IMR-90 (cell line): ENCODE results near the gene GRAMD1B. TPM values are rescaled to one million over a fixed set of nuclear protein-coding genes. Genes with fewer than 3 reads are reported as not detected.

Experiments
- ATAC-seq: fragments of 200-7000 bp; cut with Tn5 transposase; 2 replicates; pipeline ENCODE4 v1.9.1; 2020; ENCODE audit warnings: low read depth, mild to moderate bottlenecking, moderate library complexity
- BruUV-seq: library from RNA; stranded (reverse); fragments of 400-500 nt; replicated peaks from 2 replicates; lab custom pipeline; 2021; lab: Mats Ljungman, UMichigan
- CTCF ChIA-PET: fragments of 300-600 bp; formaldehyde crosslinking; extraction: SDS; loops from one replicate; lab custom pipeline; 2021; ENCODE audit warnings: antibody characterized with exemption; lab: Yijun Ruan, JAX
- POLR2A ChIA-PET: fragments of 300-600 bp; sonication (Branson Sonifier 250); formaldehyde crosslinking; loops from one replicate; lab custom pipeline; 2022; ENCODE audit warnings: antibody characterized with exemption; ENCODE audit not compliant: unreplicated experiment; lab: Charles Lee
- DNase-seq: peaks from one replicate; pipeline ENCODE4 v3.0.0; 2013
- H2AFZ ChIP-seq: replicated peaks from 2 replicates; pipeline ENCODE3; 2013; ENCODE audit warnings: low read length, mild to moderate bottlenecking; ENCODE audit not compliant: poor library complexity
- H2AK5ac ChIP-seq: 2 replicates; pipeline ENCODE4 v1.6.1; 2013; ENCODE audit warnings: low read depth, low read length, inconsistent platforms
- H2AK9ac ChIP-seq: replicated peaks from 2 replicates; pipeline ENCODE3; 2013; ENCODE audit warnings: mild to moderate bottlenecking, low read depth, low read length, moderate library complexity; ENCODE audit not compliant: poor library complexity
- H2BK120ac ChIP-seq: 2 replicates; pipeline ENCODE4 v1.6.1; 2013; ENCODE audit warnings: low read depth, low read length, inconsistent platforms
- H2BK15ac ChIP-seq: 3 replicates; pipeline ENCODE4 v1.6.1; 2013; ENCODE audit warnings: low read depth, low read length, inconsistent platforms
- H2BK20ac ChIP-seq: 2 replicates; pipeline ENCODE4 v1.6.1; 2013; ENCODE audit warnings: low read depth, mild to moderate bottlenecking, inconsistent platforms, low read length, moderate library complexity
- H2BK5ac ChIP-seq: 2 replicates; pipeline ENCODE4 v1.6.1; 2013; ENCODE audit warnings: mild to moderate bottlenecking, low read depth, low read length, inconsistent platforms; ENCODE audit not compliant: poor library complexity, severe bottlenecking
- H3K14ac ChIP-seq: replicated peaks from 2 replicates; pipeline ENCODE4 v1.6.1; 2013; ENCODE audit warnings: low read depth, low read length, inconsistent platforms
- H3K18ac ChIP-seq: 2 replicates; pipeline ENCODE4 v1.6.1; 2013; ENCODE audit warnings: low read depth, low read length, control low read depth
- H3K23ac ChIP-seq: 2 replicates; pipeline ENCODE4 v1.6.1; 2013; ENCODE audit warnings: low read depth, low read length, inconsistent platforms
- H3K27ac ChIP-seq: 2 replicates; pipeline ENCODE4 v1.5.1; 2013; ENCODE audit warnings: mild to moderate bottlenecking, control low read depth, low read length; ENCODE audit not compliant: insufficient read depth
- H3K27me3 ChIP-seq: 2 replicates; pipeline ENCODE4 v1.6.1; 2013; ENCODE audit warnings: low read length; ENCODE audit not compliant: control insufficient read depth, insufficient read depth
- H3K36me3 ChIP-seq: 2 replicates; pipeline ENCODE4 v1.6.1; 2013; ENCODE audit warnings: low read length, mixed read lengths; ENCODE audit not compliant: control insufficient read depth, insufficient read depth
- H3K4ac ChIP-seq: 2 replicates; pipeline ENCODE4 v1.6.1; 2013; ENCODE audit warnings: low read depth, low read length, inconsistent platforms
- H3K4me1 ChIP-seq: 2 replicates; pipeline ENCODE4 v1.6.1; 2013; ENCODE audit warnings: low read length, mixed read lengths; ENCODE audit not compliant: control insufficient read depth, insufficient read depth
- H3K4me2 ChIP-seq: 2 replicates; pipeline ENCODE4 v1.6.1; 2013; ENCODE audit warnings: low read depth, mild to moderate bottlenecking, control low read depth, low read length, moderate library complexity
- H3K4me3 ChIP-seq: 2 replicates; pipeline ENCODE4 v1.5.1; 2013; ENCODE audit warnings: low read depth, mild to moderate bottlenecking, control low read depth, low read length, moderate library complexity; ENCODE audit not compliant: insufficient read depth
- H3K56ac ChIP-seq: 2 replicates; pipeline ENCODE4 v1.6.1; 2013; ENCODE audit warnings: low read length, inconsistent platforms; ENCODE audit not compliant: insufficient read depth; ENCODE audit errors: extremely low read depth
- H3K79me1 ChIP-seq, 2 experiments: 2 replicates each; pipeline ENCODE4 v1.6.1; 2013; ENCODE audit warnings: low read length in 2 of 2, inconsistent platforms in 1 of 2, low read depth in 1 of 2
- H3K9ac ChIP-seq: 2 replicates; pipeline ENCODE4 v1.6.1; 2013; ENCODE audit warnings: low read depth, low read length, control low read depth
- H3K9me1 ChIP-seq: 2 replicates; pipeline ENCODE4 v1.6.1; 2013; ENCODE audit warnings: low read length, inconsistent platforms; ENCODE audit not compliant: insufficient read depth
- H3K9me3 ChIP-seq: 2 replicates; pipeline ENCODE4 v1.6.1; 2013; ENCODE audit warnings: low read length; ENCODE audit not compliant: control insufficient read depth, insufficient read depth
- H4K20me1 ChIP-seq: 2 replicates; pipeline ENCODE4 v1.6.1; 2013; ENCODE audit warnings: low read length, inconsistent platforms; ENCODE audit not compliant: insufficient read depth
- H4K5ac ChIP-seq: 2 replicates; pipeline ENCODE4 v1.6.1; 2013; ENCODE audit warnings: mild to moderate bottlenecking, low read depth, low read length, control low read depth
- H4K8ac ChIP-seq, 2 experiments: 2 replicates each; pipeline ENCODE4 v1.6.1; 2013; ENCODE audit warnings: low read depth in 2 of 2, low read length in 2 of 2, control low read depth in 1 of 2, inconsistent platforms in 1 of 2
- H4K91ac ChIP-seq: 2 replicates; pipeline ENCODE4 v1.6.1; 2013; ENCODE audit warnings: low read depth, low read length, inconsistent platforms; ENCODE audit not compliant: insufficient read depth
- CHD1 ChIP-seq: IDR thresholded peaks from 2 replicates; pipeline ENCODE4 v1.6.1; 2012; ENCODE audit warnings: low read depth, low read length, improper control_type of control experiment
- MAFK ChIP-seq: IDR thresholded peaks from 2 replicates; pipeline ENCODE4 v1.6.1; 2012; ENCODE audit warnings: low read depth, low read length, improper control_type of control experiment
- NFE2L2 ChIP-seq: fragments of 150-350 bp; IDR thresholded peaks from 2 replicates; pipeline ENCODE4 v1.6.1; 2016; ENCODE audit warnings: low read depth, mild to moderate bottlenecking, low read length
- RFX5 ChIP-seq: IDR thresholded peaks from 2 replicates; pipeline ENCODE4 v1.8.0; 2012; ENCODE audit warnings: low read depth, mild to moderate bottlenecking, low read length, moderate library complexity
- WGBS, 2 experiments: methylation state at CpG; one replicate each; pipeline versions ENCODE4 v1.1.5 to v1.1.7; 2013; ENCODE audit warnings: missing lambda C conversion rate in 2 of 2; ENCODE audit not compliant: insufficient read length in 1 of 2; ENCODE audit errors: extremely low coverage in 2 of 2; 5-methylcytosine and 5-hydroxymethylcytosine counted together
- dilution Hi-C: fragments of 300-500 bp; cut with HindIII; formaldehyde crosslinking; loops from one replicate; pipeline ENCODE4 v1.14.3; 2018; ENCODE audit warnings: low sequenced_read_pairs; ENCODE audit not compliant: unreplicated experiment
- in situ Hi-C: fragments of 300-500 bp; cut with MboI; formaldehyde crosslinking; loops from 3 replicates; pipeline ENCODE4 v1.14.3; 2019; ENCODE audit warnings: low sequenced_read_pairs, inconsistent platforms, mixed read lengths
- intact Hi-C: fragments of 100-400 bp; cut with micrococcal nuclease; formaldehyde crosslinking; loops from 2 replicates; pipeline ENCODE4 v1.10.0; 2022
- polyA plus RNA-seq, 3 experiments: library from polyadenylated mRNA; depleted of rRNA; stranded (reverse); fragments of >200 nt; gene quantifications; 2 replicates each; pipeline ENCODE4 v1.2.3, GENCODE V29; 2012; ENCODE audit warnings: low replicate concordance in 1 of 3
- total RNA-seq: library from RNA; depleted of rRNA; stranded (reverse); fragments of >200 nt; gene quantifications from 2 replicates; pipeline ENCODE4 v1.2.3, GENCODE V29; 2012

Gene GRAMD1B
- total and polyA plus RNA-seq, 2 of the 4 experiments (the other 2 are of a cell fraction): 7.1 to 7.2 TPM

GRCh38 chr11:123551079-123551478, 121.0 kb downstream of the GRAMD1B start:
- Histone ChIP-seq H3K4ac (no peak overlapping the region), H3K18ac (no peak overlapping the region), H3K79me1 (peaks cover 9 to 15% of the 10 kb centered on the region in 2 experiments; a peak in 3 of 4 replicates), H2AK9ac (no peak overlapping the region), H3K4me2 (no peak overlapping the region), H3K27me3 (no peaks in the 10 kb centered on the region), H2BK120ac (no peak overlapping the region), H3K36me3 (no peaks in the 10 kb centered on the region), H4K5ac (no peak overlapping the region), H3K9ac (no peak overlapping the region), H3K9me1 (peaks cover 11% of the 10 kb centered on the region; the same call in 1 of the 2 replicates), H3K56ac (no peak overlapping the region), H4K20me1 (peaks cover 3% of the 10 kb centered on the region; the same call in 1 of the 2 replicates), H2BK15ac (no peak overlapping the region), H4K91ac (no peak overlapping the region), H4K8ac (no peak overlapping the region), H2BK20ac (no peak overlapping the region), H2BK5ac (no peak overlapping the region), H3K27ac (no peak overlapping the region), H3K14ac (no peak overlapping the region), H3K23ac (no peak overlapping the region), H3K4me1 (peaks cover 5% of the 10 kb centered on the region), H3K9me3 (no peaks in the 10 kb centered on the region), H2AFZ (no peak overlapping the region), H2AK5ac (no peak overlapping the region), H3K4me3 (no peak overlapping the region)
- DNase-seq (no peak), ATAC-seq (no peak)
- in situ Hi-C loops: no loop called here
- CTCF ChIA-PET: no interaction called here
- no TSS peak for BruUV-seq
- dilution Hi-C loops: no loop called here
- POLR2A ChIA-PET: no interaction called here
- no CpG with 5 or more reads among the region's 6 CpGs for WGBS, 2 experiments
- intact Hi-C loops: no loop called here
- no peak for TF ChIP-seq MAFK
- TF ChIP-seq CHD1: no peak
- TF ChIP-seq RFX5: no peak
- TF ChIP-seq NFE2L2: no peak
